Gastrocnemius medialis (tissue), 4 donors: Measurements from ENCODE around the gene NPFF.

Source experiments
- POLR2A ChIP-seq, 2 donors: fragments of 450-650 bp; IDR thresholded peaks; one replicate each; pipeline ENCODE4 v1.6.1; 2017; ENCODE audit warnings: antibody characterized with exemption in 2 of 2, mild to moderate bottlenecking in 2 of 2, moderate library complexity in 2 of 2
- TF ChIP-seq, protein P1 (sequence below), 5 experiments: fragments of 450-650 bp in 3 of 5; fragments of 200-600 bp in 2 of 5; sonication (generic) in 2 of 5; IDR thresholded peaks in 4 of 5; conservative IDR thresholded peaks in 1 of 5; 1 replicate in 4 of 5; 2 replicates in 1 of 5; pipeline ENCODE4 v1.5.1; 2016 to 2019; ENCODE audit warnings: antibody characterized with exemption in 5 of 5, mild to moderate bottlenecking in 3 of 5, moderate library complexity in 3 of 5

GRCh38 chr12:53463802-53464560 is 43.3 kb downstream of the NPFF start:
- TF ChIP-seq, protein P1, sequence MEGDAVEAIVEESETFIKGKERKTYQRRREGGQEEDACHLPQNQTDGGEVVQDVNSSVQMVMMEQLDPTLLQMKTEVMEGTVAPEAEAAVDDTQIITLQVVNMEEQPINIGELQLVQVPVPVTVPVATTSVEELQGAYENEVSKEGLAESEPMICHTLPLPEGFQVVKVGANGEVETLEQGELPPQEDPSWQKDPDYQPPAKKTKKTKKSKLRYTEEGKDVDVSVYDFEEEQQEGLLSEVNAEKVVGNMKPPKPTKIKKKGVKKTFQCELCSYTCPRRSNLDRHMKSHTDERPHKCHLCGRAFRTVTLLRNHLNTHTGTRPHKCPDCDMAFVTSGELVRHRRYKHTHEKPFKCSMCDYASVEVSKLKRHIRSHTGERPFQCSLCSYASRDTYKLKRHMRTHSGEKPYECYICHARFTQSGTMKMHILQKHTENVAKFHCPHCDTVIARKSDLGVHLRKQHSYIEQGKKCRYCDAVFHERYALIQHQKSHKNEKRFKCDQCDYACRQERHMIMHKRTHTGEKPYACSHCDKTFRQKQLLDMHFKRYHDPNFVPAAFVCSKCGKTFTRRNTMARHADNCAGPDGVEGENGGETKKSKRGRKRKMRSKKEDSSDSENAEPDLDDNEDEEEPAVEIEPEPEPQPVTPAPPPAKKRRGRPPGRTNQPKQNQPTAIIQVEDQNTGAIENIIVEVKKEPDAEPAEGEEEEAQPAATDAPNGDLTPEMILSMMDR (IDR thresholded peaks at IDR 0.05 in 4 of 5, conservative IDR thresholded peaks at IDR 0.05 in 1 of 5), result no peak
- TF ChIP-seq POLR2A (IDR thresholded peaks at IDR 0.05), result no peak
